AG09309 (cell line): ENCODE data around the gene LSM11.

ENCODE experiments used
- DNase-seq: peaks from one replicate; pipeline ENCODE4 v3.0.0-alpha.2; 2010; ENCODE audit warnings: low read depth
- H3K4me3 ChIP-seq: 2 replicates; pipeline ENCODE4 v1.5.1; 2011; ENCODE audit warnings: mild to moderate bottlenecking, low read depth, low read length, moderate library complexity; ENCODE audit not compliant: control insufficient read depth
- TF ChIP-seq, protein P1 (sequence below): IDR thresholded peaks from 2 replicates; pipeline ENCODE4 v1.5.1; 2011; ENCODE audit warnings: mild to moderate bottlenecking, low read depth, low read length, inconsistent platforms; ENCODE audit not compliant: insufficient read depth, control insufficient read depth; ENCODE audit errors: missing control alignments

LSM11 gene

GRCh38 chr5:157729858-157730257 lies 13.7 kb upstream of the LSM11 start:
- H3K4me3 ChIP-seq, result no peak overlapping the region
- TF ChIP-seq, protein P1, sequence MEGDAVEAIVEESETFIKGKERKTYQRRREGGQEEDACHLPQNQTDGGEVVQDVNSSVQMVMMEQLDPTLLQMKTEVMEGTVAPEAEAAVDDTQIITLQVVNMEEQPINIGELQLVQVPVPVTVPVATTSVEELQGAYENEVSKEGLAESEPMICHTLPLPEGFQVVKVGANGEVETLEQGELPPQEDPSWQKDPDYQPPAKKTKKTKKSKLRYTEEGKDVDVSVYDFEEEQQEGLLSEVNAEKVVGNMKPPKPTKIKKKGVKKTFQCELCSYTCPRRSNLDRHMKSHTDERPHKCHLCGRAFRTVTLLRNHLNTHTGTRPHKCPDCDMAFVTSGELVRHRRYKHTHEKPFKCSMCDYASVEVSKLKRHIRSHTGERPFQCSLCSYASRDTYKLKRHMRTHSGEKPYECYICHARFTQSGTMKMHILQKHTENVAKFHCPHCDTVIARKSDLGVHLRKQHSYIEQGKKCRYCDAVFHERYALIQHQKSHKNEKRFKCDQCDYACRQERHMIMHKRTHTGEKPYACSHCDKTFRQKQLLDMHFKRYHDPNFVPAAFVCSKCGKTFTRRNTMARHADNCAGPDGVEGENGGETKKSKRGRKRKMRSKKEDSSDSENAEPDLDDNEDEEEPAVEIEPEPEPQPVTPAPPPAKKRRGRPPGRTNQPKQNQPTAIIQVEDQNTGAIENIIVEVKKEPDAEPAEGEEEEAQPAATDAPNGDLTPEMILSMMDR, result no peak
- DNase-seq, result no peak

DNA sequence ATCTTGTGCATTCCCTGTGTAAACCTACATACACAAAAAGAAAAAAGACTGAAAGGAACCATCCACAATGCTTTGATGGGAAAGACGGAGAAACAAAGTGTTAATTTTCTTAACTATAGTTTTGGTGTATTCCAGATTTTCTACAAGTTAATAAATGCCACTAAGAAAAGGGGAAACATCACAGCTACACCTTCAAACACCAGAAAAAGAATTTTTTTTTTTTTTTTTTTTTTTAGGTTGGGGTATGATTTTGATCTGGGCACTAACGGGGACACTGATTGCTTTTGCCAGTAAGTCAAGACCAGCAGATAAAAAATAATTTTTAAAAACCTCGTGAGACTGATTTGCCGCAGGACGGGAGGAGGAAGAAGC lies 12.6 kb upstream of the LSM11 start:
- DNase-seq, result no peak
- TF ChIP-seq, protein P1, result no peak
- H3K4me3 ChIP-seq, result peak overlapping the region; percentile 54

DNA sequence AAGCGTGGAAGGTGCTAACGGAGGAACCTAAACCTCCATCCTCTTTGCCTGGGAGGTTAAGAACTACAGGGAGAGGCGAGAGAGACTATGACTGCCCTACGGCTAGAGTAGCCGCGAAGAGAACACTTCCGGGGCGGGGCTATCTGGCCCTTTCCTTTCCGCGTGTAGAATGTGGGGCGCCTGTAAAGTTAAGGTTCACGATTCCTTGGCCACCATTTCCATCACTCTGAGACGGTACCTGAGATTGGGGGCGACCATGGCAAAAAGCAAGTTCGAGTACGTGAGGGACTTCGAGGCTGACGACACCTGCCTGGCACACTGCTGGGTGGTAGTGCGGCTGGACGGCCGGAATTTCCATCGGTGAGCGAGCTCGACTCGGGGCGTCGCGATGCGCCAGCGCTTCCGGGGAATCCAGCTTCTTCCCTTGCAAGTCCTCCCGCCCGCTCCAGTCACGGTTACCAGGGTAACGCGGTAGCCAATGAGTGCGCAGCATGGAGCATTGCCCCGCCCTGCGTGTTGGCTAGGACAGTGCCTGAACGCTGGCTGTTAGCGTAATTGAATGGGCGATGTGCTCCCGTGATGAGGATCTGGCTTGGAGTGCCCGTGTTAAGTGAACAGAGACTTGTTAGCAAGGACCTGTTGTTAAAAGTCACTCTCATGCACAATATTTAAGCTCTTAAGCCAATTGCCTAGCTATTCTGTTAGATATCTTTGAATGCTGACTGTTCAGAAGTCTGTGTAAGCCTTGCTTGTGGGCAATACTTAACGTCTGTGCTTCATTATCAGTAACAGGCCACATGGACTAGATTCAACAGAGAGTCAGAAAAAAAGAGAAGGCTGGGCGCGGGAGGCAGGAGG lies 12.0 kb upstream of the LSM11 start, which contains the start of gene THG1L:
THG1L (plus strand) TSS at position 149 of the 858 bp plus-strand sequence; CDS start at position 170, 21 bp downstream.
- peak; percentile 91 for DNase-seq
- H3K4me3 ChIP-seq, result peak within 1 kb of the TSS; percentile 54
- TF ChIP-seq, protein P1, result no peak

DNA sequence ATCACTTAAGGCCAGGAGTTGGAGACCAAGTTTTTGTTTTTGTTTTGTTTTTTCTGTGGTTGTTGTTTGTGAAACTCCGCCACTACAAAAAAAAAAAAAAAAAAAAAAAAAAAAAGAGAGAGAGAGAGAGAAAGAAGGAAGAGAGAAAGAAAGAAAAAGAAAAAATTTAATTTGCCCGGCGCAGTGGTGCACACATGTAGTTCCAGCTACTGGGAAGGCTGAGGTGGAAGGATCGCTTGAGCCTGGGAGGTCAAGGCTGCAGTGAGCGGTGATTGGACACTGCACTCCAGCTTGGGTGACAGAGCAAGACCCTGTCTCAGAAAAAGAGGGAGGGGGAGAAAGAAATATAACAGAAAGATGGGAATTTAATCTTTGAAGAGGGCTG lies 11.4 kb upstream of the LSM11 start:
- peak overlapping the region; percentile 54 for H3K4me3 ChIP-seq
- no peak for DNase-seq
- TF ChIP-seq, protein P1, result no peak

DNA sequence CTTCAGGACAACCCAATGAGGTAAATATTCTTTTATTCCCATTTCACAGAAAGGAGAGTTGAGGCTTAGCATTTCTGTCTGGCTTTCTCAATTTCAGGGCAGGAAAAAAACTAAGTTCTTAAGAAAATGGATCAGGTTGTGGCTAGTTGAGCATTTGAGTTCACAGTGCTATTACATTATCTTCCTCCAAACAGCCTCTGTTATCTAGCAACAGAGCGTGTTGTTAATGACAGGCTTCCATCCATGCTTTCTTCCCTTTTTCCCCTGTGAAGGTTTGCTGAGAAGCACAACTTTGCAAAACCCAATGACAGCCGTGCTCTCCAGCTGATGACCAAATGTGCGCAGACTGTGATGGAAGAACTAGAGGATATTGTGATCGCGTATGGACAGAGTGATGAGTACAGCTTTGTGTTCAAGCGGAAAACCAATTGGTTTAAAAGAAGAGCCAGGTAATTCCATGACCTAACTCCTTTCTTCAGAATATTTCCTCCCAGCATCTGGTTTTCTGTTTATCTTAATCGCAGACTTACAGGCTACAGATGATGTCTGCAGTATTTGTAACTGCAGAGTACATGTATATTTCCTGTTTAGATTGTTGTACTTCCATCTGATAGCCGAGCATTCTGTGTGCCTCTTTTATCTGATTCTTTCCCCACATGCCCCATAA lies 10.8 kb upstream of the LSM11 start:
- no peak for DNase-seq
- no peak overlapping the region for H3K4me3 ChIP-seq
- TF ChIP-seq, protein P1, result no peak

GRCh38 chr5:157734436-157734835 lies 9.1 kb upstream of the LSM11 start:
- DNase-seq, result no peak
- H3K4me3 ChIP-seq, result no peak overlapping the region
- TF ChIP-seq, protein P1, result no peak
